GM19351 (cell line): ENCODE data around the gene MLANA.
A peak's percentile ranks its signal among the peaks of the same experiment; 100 is the strongest.
"Not testable (repeated sequence)": the region's sequence is repeated elsewhere in the genome, so short reads cannot be mapped to it uniquely, and the experiment has no call there.

Experiments
- ATAC-seq: cut with Tn5 transposase; IDR thresholded peaks from one replicate; pipeline ENCODE4 v1.9.1; 2021; ENCODE audit warnings: mild to moderate bottlenecking, moderate library complexity; ENCODE audit not compliant: unreplicated experiment

The MLANA gene

DNA sequence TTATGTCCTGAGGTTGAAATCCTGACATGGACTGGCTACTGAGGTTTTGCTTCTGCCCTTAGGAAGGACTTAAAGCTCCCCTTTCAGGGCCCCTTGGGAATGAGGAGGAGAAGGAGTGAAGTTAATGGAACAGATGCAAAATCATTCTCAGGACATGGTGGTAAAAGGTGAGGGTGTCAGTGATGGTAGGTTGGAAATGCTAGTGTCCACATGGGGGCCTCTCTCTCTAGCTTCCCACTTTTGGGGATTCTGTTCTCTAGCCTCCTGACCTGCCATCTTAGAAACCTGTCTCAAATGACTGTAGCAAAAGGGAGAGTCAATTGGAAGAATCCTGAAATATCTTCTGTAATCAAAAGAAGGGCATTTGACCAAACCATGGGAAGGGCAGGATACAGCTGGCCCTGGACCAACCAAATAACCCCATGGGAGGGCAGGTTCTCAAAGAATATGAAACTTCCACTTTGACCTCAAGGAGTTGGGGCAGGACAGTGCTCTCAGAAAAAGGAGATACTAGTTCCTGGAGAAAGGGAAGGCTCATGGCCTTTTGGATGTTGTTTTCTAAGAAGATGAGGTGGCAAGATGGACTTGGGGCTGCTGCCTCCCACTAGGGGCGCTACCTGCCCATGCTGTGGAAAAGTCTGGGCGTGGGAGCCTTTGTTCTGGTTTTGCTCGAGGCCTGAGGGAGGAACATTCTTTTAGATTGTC, 21.2 kb upstream of the MLANA start:
- no peak for ATAC-seq

DNA sequence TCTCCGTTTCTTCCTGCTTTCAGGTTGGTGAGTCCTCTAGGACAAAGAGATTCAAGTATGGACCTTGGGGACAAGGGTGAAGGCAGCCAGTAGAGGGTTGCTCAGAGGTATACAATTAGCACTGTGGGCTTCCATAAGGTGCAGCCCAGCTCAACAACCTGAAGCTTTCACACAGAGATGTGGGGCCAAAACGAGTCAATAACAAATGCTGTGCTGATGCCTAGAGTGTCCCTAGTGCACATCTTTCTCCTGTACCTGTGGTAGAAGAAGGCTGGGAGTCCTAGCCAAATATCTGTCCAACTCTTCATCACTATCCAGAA, 20.7 kb upstream of the MLANA start:
- no peak for ATAC-seq

DNA sequence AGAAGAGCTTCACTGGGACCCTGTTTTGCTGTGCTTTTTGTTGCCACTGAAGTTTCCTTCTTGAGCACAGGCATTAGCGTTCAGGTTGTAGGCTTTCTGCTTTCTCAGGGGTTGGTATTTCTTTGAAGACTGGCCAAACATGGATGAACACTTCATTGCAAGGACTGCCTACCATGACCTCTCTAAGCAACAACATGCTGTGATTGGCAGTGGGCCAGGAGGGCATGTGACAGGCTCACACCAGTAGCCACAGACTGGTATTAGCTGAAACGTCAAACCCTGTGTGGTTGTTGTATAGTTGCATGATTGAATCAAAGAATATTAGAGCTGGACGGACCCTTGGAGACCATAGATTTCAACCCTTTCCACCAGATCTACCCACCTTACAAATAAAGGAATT, 20.0 kb upstream of the MLANA start:
- no peak for ATAC-seq

DNA sequence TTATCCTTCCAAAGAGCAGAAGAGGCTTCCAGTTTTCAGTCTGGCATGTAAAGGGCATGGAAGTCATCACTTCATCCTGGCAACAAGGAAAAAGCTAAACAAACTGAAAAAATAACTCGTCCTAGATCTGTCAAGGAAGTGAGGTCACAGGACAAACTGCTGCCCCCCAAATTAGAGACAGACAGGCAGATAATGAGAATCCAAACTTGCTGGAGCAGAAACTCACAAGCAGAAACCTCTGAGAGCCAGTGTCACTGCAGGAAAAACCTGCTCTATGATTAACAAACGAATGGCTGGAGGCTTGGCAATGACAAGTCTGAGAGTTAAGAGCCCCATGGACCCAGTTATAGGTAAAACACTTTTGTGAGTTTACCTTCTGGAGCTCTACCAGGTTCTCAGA, 18.9 kb upstream of the MLANA start:
- ATAC-seq: no peak

DNA sequence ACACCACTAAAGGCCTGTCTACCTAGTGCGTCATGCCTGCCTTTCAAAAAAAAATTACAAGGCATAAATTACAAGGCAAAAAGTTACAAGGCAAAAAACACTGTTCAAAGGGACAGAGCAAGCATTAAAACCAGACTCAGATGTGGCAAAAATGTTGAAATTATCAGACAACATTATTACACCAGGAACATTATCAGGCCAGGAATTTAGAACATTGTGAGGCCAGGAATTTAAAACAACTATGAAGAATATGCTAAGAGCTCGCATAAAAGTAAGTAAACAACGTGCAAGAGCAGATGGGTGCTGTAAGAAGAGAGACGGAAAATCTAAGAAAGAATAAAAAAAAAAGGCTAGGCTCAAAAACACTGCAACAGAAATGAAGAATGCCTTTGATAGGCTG, 18.2 kb upstream of the MLANA start:
- no peak for ATAC-seq

DNA sequence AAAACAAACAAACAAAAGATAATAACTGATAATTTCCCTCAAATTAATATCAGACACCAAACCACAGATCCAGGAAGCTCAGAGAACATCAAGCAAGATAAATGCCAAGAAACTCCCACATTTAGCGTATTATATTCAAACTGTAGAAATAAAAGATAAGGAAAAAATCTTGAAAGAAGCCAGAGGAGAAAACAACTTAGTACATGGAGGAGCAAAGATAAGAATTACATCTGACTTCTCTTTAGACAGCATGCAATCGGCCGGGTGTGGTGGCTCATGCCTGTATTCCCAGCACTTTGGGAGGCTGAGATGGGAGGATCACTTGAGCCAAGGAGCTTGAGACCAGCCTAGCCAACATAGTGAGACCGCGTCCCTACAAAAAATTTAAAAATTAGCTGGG, 17.2 kb upstream of the MLANA start:
- no peak for ATAC-seq

DNA sequence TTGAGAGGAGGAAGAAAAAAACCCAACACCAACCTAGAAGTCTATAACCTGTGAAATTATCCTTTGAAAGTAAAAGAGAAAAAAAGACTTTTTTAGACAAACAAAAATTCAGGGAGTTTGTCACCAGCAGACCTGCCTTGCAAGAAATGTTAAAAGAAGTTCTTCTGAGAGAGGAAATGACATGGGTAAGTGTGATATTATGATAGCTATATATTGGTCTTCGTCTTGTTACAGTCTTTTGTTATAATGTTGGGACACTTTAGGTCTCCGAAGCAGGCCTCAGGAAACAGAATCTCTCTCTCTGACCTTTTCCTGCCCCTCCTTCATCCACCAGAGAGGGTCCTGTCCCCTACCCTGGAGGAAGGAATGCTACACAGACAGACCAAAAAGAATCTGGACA, 16.6 kb upstream of the MLANA start:
- ATAC-seq: no peak

DNA sequence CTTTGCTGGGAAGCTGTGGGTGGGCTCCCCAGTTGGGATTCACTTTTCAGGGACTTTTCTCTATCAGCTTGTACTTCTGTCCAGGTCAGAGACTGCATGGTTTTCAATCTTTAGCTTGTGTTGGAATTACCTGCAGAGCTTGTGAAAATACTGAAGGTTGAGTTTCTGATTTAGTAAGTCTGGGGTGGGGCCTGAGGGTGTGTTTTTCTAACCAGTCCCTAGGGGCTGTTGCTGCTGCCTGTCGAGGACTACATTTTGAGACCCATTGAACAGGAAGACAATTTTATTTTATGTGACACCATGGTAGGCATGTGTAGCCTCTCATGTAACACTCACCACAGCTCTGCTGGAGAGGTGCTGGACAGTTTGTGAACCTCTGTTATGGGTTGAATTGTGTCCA, 14.7 kb upstream of the MLANA start:
- peak; percentile 47 for ATAC-seq

DNA sequence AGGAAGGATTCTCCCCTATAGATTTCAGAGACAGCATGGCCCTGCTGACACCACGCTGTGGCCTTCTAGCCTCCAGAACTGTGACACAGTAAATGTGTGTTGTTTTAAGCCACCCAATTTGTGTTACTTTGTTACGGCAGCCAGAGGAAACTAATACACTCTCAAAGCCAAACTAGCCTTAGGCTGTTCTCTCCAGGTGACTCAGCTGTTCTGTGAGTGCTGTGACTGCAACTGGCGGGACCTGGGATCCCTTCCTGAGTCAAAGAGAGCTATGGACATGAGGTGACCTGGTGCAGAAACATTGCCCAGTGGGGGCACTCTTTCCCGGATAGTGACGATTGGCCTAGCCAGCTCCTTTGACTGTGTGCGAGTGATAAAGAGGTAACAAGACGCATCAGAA, 14.0 kb upstream of the MLANA start:
- no peak for ATAC-seq

DNA sequence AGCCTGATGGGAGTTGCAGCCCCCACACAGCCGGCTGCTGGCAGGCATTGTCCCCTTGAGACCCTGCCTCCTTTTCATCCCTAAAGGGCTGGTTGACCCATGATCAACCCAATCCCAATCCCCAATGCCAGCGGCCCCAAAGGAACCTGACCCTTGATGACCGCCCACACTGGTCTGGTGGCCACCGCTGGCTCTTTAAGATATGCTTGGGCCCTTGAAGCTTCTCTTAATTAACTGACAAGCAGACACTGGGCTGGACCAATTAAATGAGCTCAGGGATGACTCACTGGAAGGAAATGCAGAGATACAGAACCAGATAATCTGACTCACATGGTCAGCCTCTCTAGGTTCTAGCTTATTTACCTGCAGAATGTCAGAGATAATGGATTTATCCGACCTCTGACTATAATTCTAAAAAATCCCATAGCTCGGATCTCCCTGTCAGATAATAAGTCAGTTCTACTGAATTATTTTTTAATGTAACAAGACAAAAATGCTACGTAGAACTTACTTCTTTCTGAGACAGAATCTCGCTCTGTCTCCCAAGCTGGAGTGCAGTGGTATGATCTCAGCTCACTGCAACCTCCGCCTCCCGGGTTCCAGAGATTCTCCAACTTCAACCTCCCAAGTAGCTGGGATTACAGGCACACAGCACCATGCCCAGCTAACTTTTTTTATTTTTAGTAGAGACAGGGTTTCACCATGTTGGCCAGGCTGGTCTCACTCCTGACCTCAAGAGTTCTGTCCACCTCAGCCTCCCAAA, 11.1 kb upstream of the MLANA start:
- ATAC-seq: no peak

DNA sequence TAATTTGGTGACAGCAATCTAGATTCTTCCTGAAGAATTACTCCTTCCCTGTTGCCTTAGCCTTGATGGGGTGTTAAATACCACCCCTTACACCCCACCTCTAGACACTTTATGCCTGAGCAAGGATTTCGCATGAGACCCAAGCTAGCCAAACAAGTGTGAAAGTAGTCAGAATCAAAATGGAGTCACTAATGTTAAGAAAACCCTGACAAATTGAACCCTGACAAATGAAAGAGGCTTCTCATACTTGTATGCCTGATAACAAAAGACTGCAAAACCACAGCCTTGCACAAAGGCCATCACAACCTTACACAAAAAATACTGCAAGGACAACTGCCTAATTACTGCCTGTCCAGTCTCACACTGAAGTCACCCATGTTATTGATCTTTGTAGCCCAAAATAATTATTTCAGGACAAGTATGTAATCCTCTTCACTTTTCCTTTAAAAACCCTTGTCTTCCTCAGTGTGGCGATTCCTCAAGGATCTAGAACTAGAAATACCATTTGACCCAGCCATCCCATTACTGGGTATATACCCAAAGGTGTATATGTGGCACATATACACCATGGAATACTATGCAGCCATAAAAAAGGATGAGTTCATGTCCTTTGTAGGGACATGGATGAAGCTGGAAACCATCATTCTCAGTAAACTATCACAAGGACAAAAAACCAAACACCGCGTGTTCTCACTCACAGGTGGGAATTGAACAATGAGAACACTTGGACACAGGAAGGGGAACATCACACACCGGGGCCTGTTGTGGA, 8.3 kb upstream of the MLANA start:
- ATAC-seq: not testable (repeated sequence)

DNA sequence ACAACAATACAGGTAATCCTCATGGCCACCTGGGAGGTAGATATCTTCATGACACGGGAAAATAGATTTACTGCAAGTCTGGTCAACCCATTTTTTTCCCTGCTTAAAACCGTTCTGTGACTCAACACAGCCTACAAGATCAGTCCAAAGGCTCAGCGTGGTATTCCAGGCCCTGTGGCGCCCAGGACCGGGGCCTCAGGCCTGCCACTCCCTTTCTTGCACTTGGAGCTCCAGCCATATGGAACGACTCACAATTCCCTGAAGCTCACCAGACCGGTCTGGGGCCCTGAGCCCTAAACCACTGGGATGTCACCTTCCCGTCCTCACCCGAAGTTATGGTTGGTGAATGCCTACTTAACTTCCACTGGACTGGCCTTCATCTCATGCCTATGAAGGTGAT, 6.5 kb upstream of the MLANA start:
- no peak for ATAC-seq

DNA sequence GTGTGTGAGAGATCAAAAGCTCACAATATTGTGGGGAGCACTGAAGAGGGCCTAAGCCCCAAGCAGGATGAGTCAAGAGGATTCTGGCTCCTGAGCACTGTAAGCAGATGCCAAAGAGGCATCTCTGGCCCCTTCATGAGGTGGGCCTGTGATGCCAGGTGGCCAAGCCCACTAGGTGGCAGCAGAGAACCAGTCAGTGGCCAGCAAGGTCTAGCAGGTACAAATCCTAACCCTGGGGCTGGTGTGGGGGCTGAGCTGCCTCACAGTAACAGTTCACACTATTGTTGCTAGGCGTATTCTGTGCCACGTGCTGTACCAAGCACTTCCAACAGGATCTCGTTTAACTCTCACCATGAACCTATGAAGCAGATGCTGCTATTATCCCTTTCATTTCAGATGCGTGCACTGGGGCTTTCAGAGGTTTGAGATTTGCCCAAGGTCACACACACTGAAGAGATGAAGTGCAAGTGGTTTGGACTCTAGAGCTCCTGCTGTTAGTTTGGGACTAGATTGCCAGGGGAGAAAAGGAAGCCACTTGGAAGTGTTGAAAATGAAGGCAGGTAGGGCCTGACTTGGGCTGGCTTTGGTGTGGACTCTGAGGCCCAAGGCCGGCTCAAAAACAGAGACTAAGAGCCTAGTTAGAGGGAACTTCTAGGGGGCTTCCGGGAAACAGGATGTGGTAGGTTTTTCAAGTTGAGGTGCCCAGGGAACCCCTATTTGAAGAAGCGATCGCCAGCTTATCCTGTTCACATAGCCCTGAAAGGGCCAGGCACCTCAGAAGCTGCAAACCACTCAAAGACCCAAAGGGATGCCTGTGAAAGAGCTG, 4.4 kb upstream of the MLANA start:
- peak; percentile 99 for ATAC-seq

DNA sequence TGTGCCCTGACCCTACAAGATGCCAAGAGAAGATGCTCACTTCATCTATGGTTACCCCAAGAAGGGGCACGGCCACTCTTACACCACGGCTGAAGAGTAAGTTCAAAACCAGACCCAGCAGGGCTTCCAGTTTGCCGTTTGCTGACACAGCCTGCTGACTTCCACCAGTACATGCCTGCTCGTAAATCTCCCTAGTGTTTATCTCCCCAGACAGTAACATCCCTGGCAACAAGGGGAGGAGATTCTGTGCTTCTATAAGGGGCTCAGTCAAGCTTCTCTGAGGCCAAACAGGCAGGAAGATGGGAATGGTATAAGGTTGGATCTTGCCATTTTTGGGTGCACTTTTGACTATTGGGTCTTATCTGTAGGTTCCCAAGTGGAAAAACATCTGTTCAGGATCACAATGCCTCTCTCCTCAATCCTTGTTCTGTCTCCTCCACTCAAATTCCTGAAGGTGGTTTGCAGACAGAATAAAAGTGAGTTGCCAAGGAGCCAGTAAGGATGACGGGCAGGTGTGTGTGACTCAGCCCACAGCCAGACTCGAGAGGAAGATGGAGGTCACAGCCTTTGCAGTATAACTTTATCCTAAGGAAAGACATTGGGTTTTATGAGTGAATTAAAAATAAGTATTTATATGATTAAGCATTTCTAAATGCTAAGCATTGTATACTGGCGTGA, 1.9 kb downstream of the MLANA start:
- no peak for ATAC-seq

DNA sequence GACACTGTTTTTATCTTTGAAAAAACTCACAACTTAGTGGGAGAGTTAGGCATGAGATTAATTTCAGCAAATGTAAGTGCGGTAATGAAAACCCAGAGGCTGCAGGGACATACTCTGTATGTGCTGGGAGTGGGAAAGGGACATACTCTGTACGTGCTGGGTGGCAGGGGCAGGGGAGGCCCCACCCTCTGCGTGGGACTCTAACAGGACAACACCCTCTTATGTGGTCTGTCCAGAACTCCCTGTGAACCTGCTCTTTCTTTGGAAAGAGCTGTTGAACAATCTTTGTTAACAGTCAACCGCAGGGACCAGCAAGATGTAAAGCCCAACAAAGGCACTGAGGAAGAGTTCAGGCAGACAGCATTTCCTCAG, 2.4 kb downstream of the MLANA start:
- ATAC-seq: no peak

DNA sequence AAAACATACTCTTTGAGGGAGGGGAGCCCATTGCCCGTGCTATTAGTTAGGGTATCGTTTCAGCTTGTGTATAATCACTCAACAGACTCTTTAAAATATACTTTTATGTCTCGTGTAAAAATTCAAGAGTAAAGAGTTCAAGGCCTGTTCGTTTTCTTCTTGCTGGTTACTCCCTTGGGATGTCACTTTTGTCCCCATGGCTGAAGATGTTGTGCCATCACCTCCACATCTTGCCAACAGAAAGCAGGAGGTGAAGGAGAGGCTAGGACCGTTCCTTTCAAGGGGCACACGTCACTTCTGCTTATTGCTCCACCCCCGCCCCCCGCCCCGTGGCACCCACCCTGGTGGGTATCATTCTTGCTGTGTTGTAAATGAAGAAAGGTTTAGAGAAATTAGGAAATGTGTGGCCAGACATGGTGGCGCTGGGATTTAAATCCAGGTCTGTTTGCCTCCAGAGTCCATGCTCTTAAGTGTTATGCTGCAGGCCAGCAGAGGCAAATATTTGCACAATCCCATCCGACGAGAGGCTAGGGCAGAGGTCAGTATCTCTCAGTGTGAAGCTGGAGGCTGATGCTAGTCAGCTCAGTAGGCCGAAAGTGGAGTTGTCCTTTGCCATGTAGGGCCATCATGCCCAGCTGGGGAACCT, 3.0 kb downstream of the MLANA start:
- ATAC-seq: no peak

DNA sequence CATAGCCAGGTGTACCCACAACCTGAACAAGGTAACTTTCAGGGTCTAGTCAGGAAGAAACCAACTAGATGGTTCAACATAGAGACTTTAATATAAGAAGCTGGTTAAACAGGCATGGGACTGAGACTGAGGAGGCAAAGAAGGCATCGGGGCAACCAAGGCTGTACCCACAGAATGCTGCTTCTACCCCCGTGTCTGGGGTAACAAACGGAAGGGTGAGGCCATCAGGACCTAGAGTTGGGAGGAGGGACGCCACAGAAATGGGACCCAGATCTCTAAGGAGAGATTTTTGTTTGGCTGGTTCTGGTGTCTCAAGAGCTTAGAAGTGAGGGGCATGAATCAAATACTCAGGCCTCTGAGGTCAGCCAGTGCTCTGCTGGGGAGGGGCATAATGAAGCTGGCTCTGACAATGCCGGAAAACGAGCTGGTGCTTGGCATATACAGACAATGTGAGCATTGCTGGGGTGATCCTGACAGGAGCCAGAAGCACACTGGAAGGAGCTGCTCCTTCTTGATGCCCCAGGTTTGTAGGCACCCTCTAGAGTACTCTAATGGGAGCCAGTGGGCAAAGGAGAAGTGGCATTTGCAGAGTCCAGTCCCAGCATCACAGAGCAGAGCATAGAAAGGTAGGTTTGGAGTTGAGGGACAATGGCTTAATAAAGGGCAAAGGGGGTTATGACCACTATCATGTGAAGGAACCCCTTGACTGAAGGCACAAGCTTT, 3.7 kb downstream of the MLANA start:
- no peak for ATAC-seq

DNA sequence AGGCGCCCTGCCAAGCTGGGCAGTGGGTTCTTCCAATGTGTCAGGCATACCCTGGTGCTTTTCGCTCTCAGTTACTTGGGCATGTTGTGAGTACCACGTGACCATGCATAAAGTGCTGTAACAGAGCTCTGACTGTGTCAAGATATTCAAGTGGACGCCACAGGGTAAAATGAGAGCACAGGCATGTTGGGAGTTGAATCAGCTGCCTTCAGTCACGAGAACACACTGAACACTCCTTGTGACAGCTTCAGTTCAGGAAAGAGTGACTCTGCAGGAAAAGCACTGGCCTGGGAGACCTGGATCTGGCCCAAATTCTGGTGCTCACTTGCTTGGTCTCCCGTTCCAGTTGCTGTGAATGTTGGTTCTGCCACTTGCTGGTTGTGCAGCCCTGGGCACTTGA, 5.1 kb downstream of the MLANA start:
- ATAC-seq: no peak

DNA sequence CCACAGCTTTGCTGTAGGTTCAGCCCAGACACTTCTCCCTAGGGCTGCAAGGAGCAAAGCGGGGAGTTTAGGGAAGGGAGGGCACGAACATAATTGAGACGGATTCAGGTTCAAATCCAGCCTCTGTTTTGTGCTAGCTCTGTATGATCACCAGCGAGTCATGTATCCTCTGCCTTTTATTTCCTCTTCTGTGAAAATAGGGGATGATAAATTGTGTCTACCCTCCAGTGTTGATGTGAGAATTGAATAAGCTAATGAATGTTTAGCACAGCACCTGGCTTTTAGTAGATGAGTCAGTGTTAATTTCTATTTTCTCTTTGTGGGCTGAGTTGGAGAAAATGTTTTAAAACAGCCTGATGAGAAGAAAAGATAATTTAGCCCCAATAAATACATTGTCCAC, 6.2 kb downstream of the MLANA start:
- ATAC-seq: no peak

DNA sequence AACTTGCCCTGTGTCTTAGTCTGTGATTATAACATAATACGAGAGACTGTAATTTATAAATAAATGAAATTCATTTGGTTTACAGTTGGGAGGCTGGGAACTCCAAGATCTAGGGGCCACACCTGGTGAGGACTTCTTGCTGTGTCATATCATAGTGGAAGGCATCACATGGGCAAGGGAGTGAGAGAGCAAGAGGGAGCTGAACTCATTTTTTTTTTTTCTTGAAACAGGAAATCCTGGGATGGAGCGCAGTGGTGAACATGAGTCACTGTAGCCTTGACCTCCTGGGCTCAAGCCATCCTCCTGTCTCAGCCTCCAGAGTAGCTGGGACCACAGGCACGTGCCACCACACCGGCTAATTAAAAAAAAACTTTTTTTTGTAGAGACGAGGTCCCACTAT, 7.2 kb downstream of the MLANA start:
- no peak for ATAC-seq
